Measurements from ENCODE around the gene CD300C.
"Not testable (repeated sequence)": the region's sequence is repeated elsewhere in the genome, so short reads cannot be mapped to it uniquely, and the experiment has no call there.

The CD300C gene

GRCh38 chr17:74532115-74532514 is 13.8 kb downstream of the CD300C start:
- DNase-seq (ENCODE audit: low read depth in 1 of 2, low spot score in 1 of 2), result no peak

- DNase-seq (ENCODE audit: low read depth in 1 of 2, low spot score in 1 of 2), result no peak
Measured at GRCh38 chr17:74531231-74531761, 14.6 kb downstream of the CD300C start, which contains the start of gene CD300LB. Gene CD300LB, minus strand, starts transcription at chr17:74531475. Its CDS starts 125 bp downstream, at chr17:74531350.

GRCh38 chr17:74530831-74531150 is 15.1 kb downstream of the CD300C start:
- no peak for DNase-seq (ENCODE audit: low read depth in 1 of 2, low spot score in 1 of 2)

- no peak for DNase-seq (ENCODE audit: low read depth in 1 of 2, low spot score in 1 of 2)
Measured at GRCh38 chr17:74529243-74529642, 16.7 kb downstream of the CD300C start.

- DNase-seq (ENCODE audit: low read depth in 1 of 2, low spot score in 1 of 2), result no peak
Measured at GRCh38 chr17:74528491-74529199, 17.3 kb downstream of the CD300C start.

GRCh38 chr17:74527756-74528155 is 18.2 kb downstream of the CD300C start:
- DNase-seq (ENCODE audit: low read depth in 1 of 2, low spot score in 1 of 2), result no peak

- no peak for DNase-seq (ENCODE audit: low read depth in 1 of 2, low spot score in 1 of 2)
Measured at GRCh38 chr17:74527081-74527480, 18.8 kb downstream of the CD300C start.

- DNase-seq (ENCODE audit: low read depth in 1 of 2, low spot score in 1 of 2), result no peak
Measured at GRCh38 chr17:74526681-74527080, 19.2 kb downstream of the CD300C start.

- no peak for DNase-seq (ENCODE audit: low read depth in 1 of 2, low spot score in 1 of 2)
Measured at GRCh38 chr17:74525781-74526288, 20.1 kb downstream of the CD300C start.

- no peak for DNase-seq (ENCODE audit: low read depth in 1 of 2, low spot score in 1 of 2)
Measured at GRCh38 chr17:74525465-74525725, 20.5 kb downstream of the CD300C start.

- no peak for DNase-seq (ENCODE audit: low read depth in 1 of 2, low spot score in 1 of 2)
Measured at GRCh38 chr17:74524653-74525464, 21.1 kb downstream of the CD300C start.

- DNase-seq (ENCODE audit: low read depth in 1 of 2, low spot score in 1 of 2), result no peak
Measured at GRCh38 chr17:74523308-74523707, 22.6 kb downstream of the CD300C start.

GRCh38 chr17:74522381-74523105 is 23.4 kb downstream of the CD300C start:
- DNase-seq (ENCODE audit: low read depth in 1 of 2, low spot score in 1 of 2), result no peak

- no peak for DNase-seq (ENCODE audit: low read depth in 1 of 2, low spot score in 1 of 2)
Measured at GRCh38 chr17:74521701-74522201, 24.2 kb downstream of the CD300C start.

- DNase-seq (ENCODE audit: low read depth in 1 of 2, low spot score in 1 of 2), result no peak
Measured at GRCh38 chr17:74520790-74521480, 25.0 kb downstream of the CD300C start.

- no peak for DNase-seq (ENCODE audit: low read depth in 1 of 2, low spot score in 1 of 2)
Measured at GRCh38 chr17:74520016-74520434, 25.9 kb downstream of the CD300C start.

- DNase-seq (ENCODE audit: low read depth in 1 of 2, low spot score in 1 of 2), result not testable (repeated sequence)
Measured at GRCh38 chr17:74518413-74518981, 27.4 kb downstream of the CD300C start.

- DNase-seq (ENCODE audit: low read depth in 1 of 2, low spot score in 1 of 2), result no peak
Measured at GRCh38 chr17:74516561-74517328, 29.2 kb downstream of the CD300C start.

- DNase-seq (ENCODE audit: low read depth in 1 of 2, low spot score in 1 of 2), result no peak
Measured at GRCh38 chr17:74515941-74516340, 30.0 kb downstream of the CD300C start.
